GM23338 (cell line): Measurements from ENCODE around the gene HS3ST6.

Experiments
- CREB1 ChIP-seq: fragments of 250-450 bp; sonication (Bioruptor Pico); IDR thresholded peaks from 2 replicates; pipeline ENCODE4 v1.5.0; 2020; ENCODE audit warnings: low read depth, mild to moderate bottlenecking, moderate library complexity
- CTCF ChIP-seq, 2 experiments: fragments of 200-600 bp in 1 of 2; sonication (generic) in 1 of 2; conservative IDR thresholded peaks; 2 replicates each; pipeline versions ENCODE4 v1.5.1 to v1.6.1; 2016 to 2017; ENCODE audit warnings: antibody characterized with exemption in 2 of 2, low read depth in 2 of 2, mild to moderate bottlenecking in 2 of 2, moderate library complexity in 1 of 2
- EZH2 ChIP-seq: fragments of 200-600 bp; sonication (generic); IDR thresholded peaks from one replicate; pipeline ENCODE4 v1.8.0; 2017; ENCODE audit warnings: antibody characterized with exemption, mild to moderate bottlenecking, low read depth; ENCODE audit not compliant: unreplicated experiment
- EZH2phosphoT487 ChIP-seq: fragments of 200-600 bp; sonication (generic); IDR thresholded peaks from one replicate; pipeline ENCODE4 v1.8.1; 2018; ENCODE audit warnings: antibody characterized with exemption; ENCODE audit not compliant: unreplicated experiment
- JUNB ChIP-seq: IDR thresholded peaks from one replicate; pipeline ENCODE4 v1.6.1; 2016; ENCODE audit warnings: antibody characterized with exemption; ENCODE audit not compliant: unreplicated experiment
- NANOG ChIP-seq: IDR thresholded peaks from 2 replicates; pipeline ENCODE4 v1.6.1; 2016; ENCODE audit warnings: antibody characterized with exemption, borderline replicate concordance
- POLR2AphosphoS5 ChIP-seq: IDR thresholded peaks from 2 replicates; pipeline ENCODE4 v1.6.1; 2016; ENCODE audit warnings: antibody characterized with exemption, low read depth
- REST ChIP-seq: IDR thresholded peaks from one replicate; pipeline ENCODE4 v1.6.1; 2018; ENCODE audit warnings: antibody characterized with exemption; ENCODE audit not compliant: unreplicated experiment
- ZNF114 ChIP-seq: fragments of 250-450 bp; sonication (Bioruptor Pico); IDR thresholded peaks from 2 replicates; pipeline ENCODE4 v1.5.0; 2020; ENCODE audit warnings: mild to moderate bottlenecking, moderate library complexity
- TF ChIP-seq, protein P1 (sequence below): IDR thresholded peaks from 2 replicates; pipeline ENCODE4 v1.6.1; 2016; ENCODE audit warnings: antibody characterized with exemption

DNA sequence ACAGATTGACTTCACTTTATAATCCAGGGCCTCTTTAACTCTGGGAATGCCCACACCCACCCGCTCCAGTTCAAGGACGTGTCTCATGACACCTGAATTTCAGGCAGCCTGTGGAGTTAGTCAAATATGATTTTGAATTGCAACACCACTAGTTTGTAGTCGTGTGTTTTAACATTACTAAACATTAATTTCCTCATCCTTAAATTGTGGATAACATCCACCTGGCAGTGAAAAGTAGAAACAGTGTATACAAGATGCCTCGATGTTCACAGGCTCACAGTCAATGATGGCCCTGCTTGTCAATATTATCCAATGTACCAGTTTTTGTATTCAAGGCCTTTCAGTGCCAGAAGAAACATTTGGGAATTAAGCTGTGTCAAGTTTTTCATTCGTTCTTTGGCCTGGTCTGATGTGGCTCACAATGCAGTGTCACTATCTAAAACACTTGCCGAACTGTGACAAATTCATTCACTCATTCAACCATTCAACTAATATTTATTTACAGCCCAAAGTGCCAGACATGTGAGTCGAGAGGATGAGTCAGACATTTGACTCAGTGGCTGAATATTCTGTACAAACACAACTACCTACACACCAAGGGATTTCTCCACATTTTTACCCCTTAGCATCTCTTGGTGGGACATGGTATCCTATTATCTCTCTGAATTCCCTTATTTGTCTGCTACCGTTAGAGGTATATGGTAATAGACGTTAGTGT lies 47.7 kb downstream of the HS3ST6 start:
- no peak for TF ChIP-seq CTCF (conservative IDR thresholded peaks at IDR 0.05; ENCODE audit: low read depth in 2 of 2)
- no peak for TF ChIP-seq EZH2phosphoT487
- TF ChIP-seq EZH2 = no peak
- TF ChIP-seq CREB1 (CRISPR knock-in tag) = no peak
- no peak for TF ChIP-seq POLR2AphosphoS5
- TF ChIP-seq ZNF114 (CRISPR knock-in tag) = no peak
- no peak for TF ChIP-seq REST
- no peak for TF ChIP-seq JUNB
- TF ChIP-seq, protein P1, sequence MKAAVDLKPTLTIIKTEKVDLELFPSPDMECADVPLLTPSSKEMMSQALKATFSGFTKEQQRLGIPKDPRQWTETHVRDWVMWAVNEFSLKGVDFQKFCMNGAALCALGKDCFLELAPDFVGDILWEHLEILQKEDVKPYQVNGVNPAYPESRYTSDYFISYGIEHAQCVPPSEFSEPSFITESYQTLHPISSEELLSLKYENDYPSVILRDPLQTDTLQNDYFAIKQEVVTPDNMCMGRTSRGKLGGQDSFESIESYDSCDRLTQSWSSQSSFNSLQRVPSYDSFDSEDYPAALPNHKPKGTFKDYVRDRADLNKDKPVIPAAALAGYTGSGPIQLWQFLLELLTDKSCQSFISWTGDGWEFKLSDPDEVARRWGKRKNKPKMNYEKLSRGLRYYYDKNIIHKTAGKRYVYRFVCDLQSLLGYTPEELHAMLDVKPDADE = no peak
- TF ChIP-seq NANOG = no peak
